Esophagus muscularis mucosa (tissue), 3 donors: ENCODE measurements around the gene PTPRD.

Experiments
- CTCF ChIP-seq, 3 experiments: fragments of 200-600 bp in 2 of 3; fragments of 450-650 bp in 1 of 3; sonication (generic) in 2 of 3; IDR thresholded peaks; one replicate each; pipeline ENCODE4 v1.5.1; 2017 to 2019; ENCODE audit warnings: antibody characterized with exemption in 3 of 3, mild to moderate bottlenecking in 2 of 3, moderate library complexity in 1 of 3
- POLR2AphosphoS5 ChIP-seq, 2 donors: sonication (generic); formaldehyde crosslinking; IDR thresholded peaks; one replicate each; pipeline ENCODE4 v1.6.1; 2017; ENCODE audit warnings: antibody characterized with exemption in 2 of 2

GRCh38 chr9:9901624-9902023, 711.2 kb downstream of the PTPRD start:
- TF ChIP-seq CTCF (IDR thresholded peaks at IDR 0.05) (no peak), POLR2AphosphoS5 (IDR thresholded peaks at IDR 0.05) (no peak)
